ENCODE data around the gene PER1. TPM values are rescaled to one million over a fixed set of nuclear protein-coding genes. Genes with fewer than 3 reads are reported as not detected.
A peak's percentile ranks its signal among the peaks of the same experiment; 100 is the strongest.

Gene PER1
- total and polyA plus RNA-seq, 2 of the 8 experiments (the other 6 are each of a cell fraction or from before 2014, with no cell fraction given), result 9.6 to 38.0 TPM

DNA sequence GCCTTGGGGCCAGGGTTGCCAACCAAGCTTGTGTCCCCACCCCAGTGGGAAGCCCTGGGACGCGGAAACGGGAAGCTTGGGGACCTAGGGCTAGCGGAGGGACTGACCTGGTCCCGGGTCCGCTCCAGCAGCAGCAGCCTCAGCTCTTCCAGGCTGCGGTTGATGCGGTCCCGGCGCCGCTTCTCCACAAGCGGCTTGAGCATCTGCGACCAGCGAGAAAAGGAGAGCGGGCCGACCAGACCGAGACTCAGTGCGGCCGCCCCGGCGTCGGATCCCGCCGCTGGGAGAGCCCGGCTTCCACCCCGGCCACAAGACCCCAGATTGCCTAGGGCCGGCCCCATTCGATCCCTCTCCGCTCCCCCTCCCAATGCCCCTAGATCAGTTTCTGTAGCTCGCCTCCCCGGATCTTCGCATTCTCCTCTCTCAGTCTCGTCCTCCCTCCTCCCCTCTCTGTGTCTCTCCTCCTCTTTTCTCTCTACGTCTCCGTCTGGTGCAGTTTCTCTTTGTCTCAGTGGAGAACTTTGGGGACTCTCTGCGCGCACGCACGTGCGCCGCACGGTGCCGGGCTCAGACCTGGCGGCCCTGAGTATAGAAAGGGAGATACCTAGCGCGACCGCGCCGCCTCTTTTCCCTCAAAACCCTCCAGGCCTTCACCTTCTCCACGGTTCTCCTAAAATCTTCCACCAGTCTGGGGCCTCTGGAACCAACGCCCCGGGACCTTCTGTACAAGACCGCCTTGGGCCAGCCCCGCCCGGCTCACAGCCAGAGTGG is 29.1 kb downstream of the PER1 start:
- no peak overlapping the region for H2BK5ac ChIP-seq (ENCODE audit: low read depth, low read length)
- no peak overlapping the region; a peak in 1 of 7 replicates for H3K9ac ChIP-seq (replicated peaks in 1 of 4; ENCODE audit: extremely low read depth in 1 of 4, low read depth in 3 of 4, low read length in 3 of 4)
- peak overlapping the region; percentile 73; the same call in 1 of the 2 replicates for H4K8ac ChIP-seq (ENCODE audit: extremely low read depth, insufficient read depth, low read length)
- no peaks in the 10 kb centered on the region for H3K9me3 ChIP-seq (ENCODE audit: insufficient read depth in 2 of 2, low read depth in 1 of 2, low read length in 1 of 2)
- no peak overlapping the region for H3K4ac ChIP-seq (replicated peaks; ENCODE audit: insufficient read length, low read depth, low read length)
- peak in 1 of 2 experiments; percentile 69 for DNase-seq (ENCODE audit: low read depth in 1 of 2, low spot score in 2 of 2)
- no peak overlapping the region; the same call in 1 of the 2 replicates for H3K18ac ChIP-seq (ENCODE audit: extremely low read depth, low read length)
- peaks cover 45% of the 10 kb centered on the region for H3K23me2 ChIP-seq (ENCODE audit: low read depth, low read length)
- H3K27ac ChIP-seq (ENCODE audit: low read depth, low read length), result no peak overlapping the region
- CTCF ChIA-PET (ENCODE audit: partially characterized antibody), result interaction anchor here (0.5 to 5.3 kb wide), 13 partner anchors 15 to 240 kb away, joined by 3 to 54 read pairs (median 4); partner anchors contain the start of gene VAMP2
- peaks cover 30 to 53% (median 51%) of the 10 kb centered on the region in 4 experiments for H3K27me3 ChIP-seq (replicated peaks in 1 of 4; ENCODE audit: control insufficient read depth in 3 of 4, extremely low read depth in 1 of 4, insufficient read depth in 3 of 4, low read length in 3 of 4)
- no peak overlapping the region for H3K56ac ChIP-seq (replicated peaks; ENCODE audit: insufficient read length, low read depth, low read length)
- 3% methylated on average over 43 of the region's 55 CpGs; no CpG with 5 or more reads in 1 of the 2 experiments for WGBS, 2 experiments (ENCODE audit: extremely low coverage in 1 of 2, insufficient coverage in 1 of 2, insufficient read length in 1 of 2, insufficient replicate concordance in 2 of 2, low coverage in 1 of 2, low lambda C conversion rate in 2 of 2, missing lambda C conversion rate in 1 of 2)
- H2BK120ac ChIP-seq (replicated peaks; ENCODE audit: low read depth, low read length), result no peak overlapping the region
- H4K91ac ChIP-seq (replicated peaks; ENCODE audit: insufficient read length, low read length), result no peak overlapping the region
- no peak overlapping the region for H2BK15ac ChIP-seq (ENCODE audit: low read length)
- no peak overlapping the region for H4K5ac ChIP-seq (ENCODE audit: insufficient read length, low read depth, low read length)
- H4K20me1 ChIP-seq (replicated peaks in 1 of 2; ENCODE audit: control insufficient read depth in 1 of 2, insufficient read depth in 2 of 2, low read length in 2 of 2), result peaks cover 5 to 6% of the 10 kb centered on the region in 2 experiments
- peak overlapping the region; percentile 88 to 93 for H3K4me2 ChIP-seq (ENCODE audit: insufficient read depth in 1 of 2, low read depth in 2 of 2, low read length in 2 of 2)
- H2AK5ac ChIP-seq (ENCODE audit: low read depth, low read length), result no peak overlapping the region
- H2BK20ac ChIP-seq (ENCODE audit: low read length), result no peak overlapping the region
- H3K36me3 ChIP-seq (ENCODE audit: control insufficient read depth in 2 of 4, insufficient read depth in 4 of 4, low read length in 3 of 4), result no peaks in the 10 kb centered on the region
- H3K4me3 ChIP-seq (ENCODE audit: extremely low read depth in 1 of 4, insufficient read depth in 2 of 4, low read depth in 3 of 4, low read length in 4 of 4), result peak overlapping the region; percentile 54 to 89 (median 82)
- H3K79me2 ChIP-seq (ENCODE audit: control insufficient read depth in 1 of 2, insufficient read depth in 2 of 2, low read length in 2 of 2), result no peaks in the 10 kb centered on the region
- POLR2A ChIA-PET (ENCODE audit: partially characterized antibody), result interaction anchor here (0.6 to 7.6 kb wide), 8 partner anchors 10 to 127 kb away, joined by 3 to 49 read pairs (median 5); no protein-coding TSS in a partner anchor
- H3K23ac ChIP-seq (ENCODE audit: insufficient read length), result no peak overlapping the region
- no peak overlapping the region for H2AFZ ChIP-seq (ENCODE audit: low read length)
- H2BK12ac ChIP-seq (ENCODE audit: low read depth, low read length), result peak overlapping the region; percentile 17; the same call in 1 of the 2 replicates
- no peak overlapping the region for H3K14ac ChIP-seq (ENCODE audit: insufficient read length)
- peaks cover 0 to 25% (median 15%) of the 10 kb centered on the region in 4 experiments; a peak in 6 of 7 replicates for H3K4me1 ChIP-seq (replicated peaks in 1 of 4; ENCODE audit: control insufficient read depth in 3 of 4, insufficient read depth in 4 of 4, low read length in 3 of 4)
- no peak for FAIRE-seq
- H3K79me1 ChIP-seq (ENCODE audit: low read depth, low read length), result no peaks in the 10 kb centered on the region
- TF ChIP-seq RBBP5 (IDR thresholded peaks at IDR 0.05; ENCODE audit: borderline replicate concordance, low read depth, low read length), result peak; percentile 58; the same call in 1 of the 2 replicates
- peak; percentile 89 for TF ChIP-seq EZH2 (IDR thresholded peaks at IDR 0.05; ENCODE audit: low read depth, low read length, severe bottlenecking)
- TF ChIP-seq SUZ12 (IDR thresholded peaks at IDR 0.05; ENCODE audit: low read length), result peak; percentile 88; the same call in 1 of the 2 replicates
- TF ChIP-seq KDM4A (IDR thresholded peaks at IDR 0.05; ENCODE audit: low read depth, low read length, severe bottlenecking), result peak; percentile 31
- no peak for TF ChIP-seq POLR2A (IDR thresholded peaks at IDR 0.05; ENCODE audit: control extremely low read depth in 1 of 2, low read depth in 2 of 2, low read length in 2 of 2)
- TF ChIP-seq, protein P1, sequence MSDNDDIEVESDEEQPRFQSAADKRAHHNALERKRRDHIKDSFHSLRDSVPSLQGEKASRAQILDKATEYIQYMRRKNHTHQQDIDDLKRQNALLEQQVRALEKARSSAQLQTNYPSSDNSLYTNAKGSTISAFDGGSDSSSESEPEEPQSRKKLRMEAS (IDR thresholded peaks at IDR 0.05), result peak; percentile 65
- TF ChIP-seq, protein P2, sequence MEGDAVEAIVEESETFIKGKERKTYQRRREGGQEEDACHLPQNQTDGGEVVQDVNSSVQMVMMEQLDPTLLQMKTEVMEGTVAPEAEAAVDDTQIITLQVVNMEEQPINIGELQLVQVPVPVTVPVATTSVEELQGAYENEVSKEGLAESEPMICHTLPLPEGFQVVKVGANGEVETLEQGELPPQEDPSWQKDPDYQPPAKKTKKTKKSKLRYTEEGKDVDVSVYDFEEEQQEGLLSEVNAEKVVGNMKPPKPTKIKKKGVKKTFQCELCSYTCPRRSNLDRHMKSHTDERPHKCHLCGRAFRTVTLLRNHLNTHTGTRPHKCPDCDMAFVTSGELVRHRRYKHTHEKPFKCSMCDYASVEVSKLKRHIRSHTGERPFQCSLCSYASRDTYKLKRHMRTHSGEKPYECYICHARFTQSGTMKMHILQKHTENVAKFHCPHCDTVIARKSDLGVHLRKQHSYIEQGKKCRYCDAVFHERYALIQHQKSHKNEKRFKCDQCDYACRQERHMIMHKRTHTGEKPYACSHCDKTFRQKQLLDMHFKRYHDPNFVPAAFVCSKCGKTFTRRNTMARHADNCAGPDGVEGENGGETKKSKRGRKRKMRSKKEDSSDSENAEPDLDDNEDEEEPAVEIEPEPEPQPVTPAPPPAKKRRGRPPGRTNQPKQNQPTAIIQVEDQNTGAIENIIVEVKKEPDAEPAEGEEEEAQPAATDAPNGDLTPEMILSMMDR (IDR thresholded peaks at IDR 0.05; ENCODE audit: control extremely low read depth in 1 of 3, insufficient read depth in 1 of 3, low read depth in 1 of 3, low read length in 3 of 3), result no peak
- no peak for TF ChIP-seq SP1 (IDR thresholded peaks at IDR 0.05; ENCODE audit: low read depth, low read length)

Data from H1 (cell line).